WERI-Rb-1 (cell line): Measurements from ENCODE around the gene LGSN.
A peak's percentile ranks its signal among the peaks of the same experiment; 100 is the strongest.
"Not testable (repeated sequence)": the region's sequence is repeated elsewhere in the genome, so short reads cannot be mapped to it uniquely, and the experiment has no call there.

ENCODE experiments used
- DNase-seq: peaks from one replicate; pipeline ENCODE4 v3.0.0-alpha.2; 2020
- H3K27ac ChIP-seq: fragments of 250-450 bp; sonication (Bioruptor Pico); 2 replicates; pipeline ENCODE4 v1.5.1; 2020; ENCODE audit warnings: mild to moderate bottlenecking, moderate library complexity
- H3K27me3 ChIP-seq: fragments of 250-450 bp; sonication (Bioruptor Pico); 2 replicates; pipeline ENCODE4 v1.5.1; 2021; ENCODE audit warnings: mild to moderate bottlenecking, low read depth, moderate library complexity; ENCODE audit not compliant: insufficient read depth, severe bottlenecking
- H3K36me3 ChIP-seq: fragments of 250-450 bp; sonication (Bioruptor Pico); 2 replicates; pipeline ENCODE4 v1.5.1; 2020; ENCODE audit warnings: mild to moderate bottlenecking, moderate library complexity
- H3K4me3 ChIP-seq: 2 replicates; pipeline ENCODE4 v1.5.1; 2011; ENCODE audit warnings: low read depth, mild to moderate bottlenecking, control low read depth, low read length
- H3K9me3 ChIP-seq: fragments of 250-450 bp; sonication (Bioruptor Pico); 2 replicates; pipeline ENCODE4 v1.5.1; 2021; ENCODE audit warnings: mild to moderate bottlenecking, moderate library complexity; ENCODE audit not compliant: severe bottlenecking
- TF ChIP-seq, protein P1 (sequence below): IDR thresholded peaks from 2 replicates; pipeline ENCODE4 v1.5.1; 2011; ENCODE audit warnings: low read depth, mild to moderate bottlenecking, control low read depth, inconsistent platforms, low read length

Gene LGSN

GRCh38 chr6:63249875-63250482 is 69.8 kb downstream of the LGSN start:
- DNase-seq, result no peak
- Histone ChIP-seq H3K27ac (no peak overlapping the region), H3K36me3 (no peaks in the 10 kb centered on the region)

DNA sequence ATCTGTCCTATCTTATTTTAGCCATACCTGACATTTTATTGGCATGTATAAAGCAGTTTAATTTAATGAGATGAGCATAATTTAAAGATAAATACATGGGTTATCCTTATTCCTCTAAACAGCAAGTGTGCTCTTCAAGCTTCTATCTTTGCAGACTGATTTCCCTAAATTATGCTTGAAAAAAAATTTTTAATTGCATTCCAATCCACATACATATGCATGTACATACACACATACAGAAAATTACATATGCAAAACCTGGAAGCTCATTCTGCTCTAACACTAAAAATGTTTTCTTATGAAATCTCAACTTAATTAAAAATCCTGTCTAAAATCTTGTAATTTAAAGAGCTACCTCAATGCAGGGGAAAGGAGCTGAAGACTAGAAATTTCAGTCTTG is 73.2 kb downstream of the LGSN start:
- H3K4me3 ChIP-seq, result no peak overlapping the region
- no peak for DNase-seq
- H3K27me3 ChIP-seq, result peaks cover 2% of the 10 kb centered on the region
- TF ChIP-seq, protein P1, sequence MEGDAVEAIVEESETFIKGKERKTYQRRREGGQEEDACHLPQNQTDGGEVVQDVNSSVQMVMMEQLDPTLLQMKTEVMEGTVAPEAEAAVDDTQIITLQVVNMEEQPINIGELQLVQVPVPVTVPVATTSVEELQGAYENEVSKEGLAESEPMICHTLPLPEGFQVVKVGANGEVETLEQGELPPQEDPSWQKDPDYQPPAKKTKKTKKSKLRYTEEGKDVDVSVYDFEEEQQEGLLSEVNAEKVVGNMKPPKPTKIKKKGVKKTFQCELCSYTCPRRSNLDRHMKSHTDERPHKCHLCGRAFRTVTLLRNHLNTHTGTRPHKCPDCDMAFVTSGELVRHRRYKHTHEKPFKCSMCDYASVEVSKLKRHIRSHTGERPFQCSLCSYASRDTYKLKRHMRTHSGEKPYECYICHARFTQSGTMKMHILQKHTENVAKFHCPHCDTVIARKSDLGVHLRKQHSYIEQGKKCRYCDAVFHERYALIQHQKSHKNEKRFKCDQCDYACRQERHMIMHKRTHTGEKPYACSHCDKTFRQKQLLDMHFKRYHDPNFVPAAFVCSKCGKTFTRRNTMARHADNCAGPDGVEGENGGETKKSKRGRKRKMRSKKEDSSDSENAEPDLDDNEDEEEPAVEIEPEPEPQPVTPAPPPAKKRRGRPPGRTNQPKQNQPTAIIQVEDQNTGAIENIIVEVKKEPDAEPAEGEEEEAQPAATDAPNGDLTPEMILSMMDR, result no peak
- H3K36me3 ChIP-seq, result no peaks in the 10 kb centered on the region
- no peaks in the 10 kb centered on the region for H3K9me3 ChIP-seq
- H3K27ac ChIP-seq, result no peak overlapping the region

More at GRCh38 chr6:63249875-63250482, 69.8 kb downstream of the LGSN start:
- TF ChIP-seq, protein P1, result no peak
- Histone ChIP-seq H3K9me3 (no peaks in the 10 kb centered on the region), H3K27me3 (no peaks in the 10 kb centered on the region), H3K4me3 (no peak overlapping the region)

GRCh38 chr6:63245909-63246308 is 73.9 kb downstream of the LGSN start:
- peak; percentile 43 for DNase-seq
- no peaks in the 10 kb centered on the region for H3K36me3 ChIP-seq
- no peak overlapping the region for H3K27ac ChIP-seq
- H3K9me3 ChIP-seq, result no peaks in the 10 kb centered on the region
- H3K27me3 ChIP-seq, result peaks cover 5% of the 10 kb centered on the region
- TF ChIP-seq, protein P1, result peak; percentile 38; the same call in 1 of the 2 replicates
- H3K4me3 ChIP-seq, result no peak overlapping the region

DNA sequence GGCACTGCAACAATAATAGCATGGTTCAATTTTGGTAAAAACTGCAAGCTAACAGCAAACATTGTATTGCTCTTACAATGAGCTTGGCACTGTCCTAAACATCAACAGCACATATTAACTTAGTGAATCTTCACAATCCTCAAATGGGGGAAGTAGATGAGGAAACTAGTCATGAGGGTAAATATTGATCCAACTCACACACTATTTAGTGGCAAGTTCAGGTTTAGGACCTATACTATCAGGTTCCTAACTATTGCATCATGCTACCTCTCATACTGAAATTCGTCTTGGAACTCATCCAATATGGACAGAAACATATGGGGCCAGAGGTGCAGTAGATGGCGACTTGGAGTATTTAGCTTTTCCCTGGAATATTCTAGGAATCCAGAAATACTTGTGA is 74.4 kb downstream of the LGSN start:
- TF ChIP-seq, protein P1, result no peak
- Histone ChIP-seq H3K27ac (no peak overlapping the region), H3K4me3 (no peak overlapping the region), H3K9me3 (no peaks in the 10 kb centered on the region), H3K36me3 (no peaks in the 10 kb centered on the region), H3K27me3 (peaks cover 6% of the 10 kb centered on the region)
- no peak for DNase-seq

DNA sequence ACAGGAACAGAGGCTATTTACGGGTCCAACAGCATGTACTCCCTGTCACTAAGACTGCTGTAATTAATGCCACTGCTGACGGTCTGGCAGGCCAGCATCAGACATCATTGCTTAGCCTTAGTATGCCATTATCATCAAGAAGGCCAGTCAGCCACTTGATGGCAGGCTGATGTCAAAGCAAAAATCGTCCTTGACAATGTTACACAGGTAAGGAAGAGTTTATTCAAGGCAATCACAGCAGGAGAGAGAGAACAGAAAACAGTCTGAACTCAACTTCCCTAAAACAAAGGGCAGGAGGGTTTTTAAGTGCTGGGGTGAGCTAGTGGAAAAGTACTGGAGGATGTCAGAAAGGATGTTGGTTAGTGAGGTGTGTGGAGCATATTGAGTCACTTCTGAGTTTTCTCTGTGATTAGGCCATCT is 83.4 kb downstream of the LGSN start:
- Histone ChIP-seq H3K27ac (no peak overlapping the region), H3K4me3 (no peak overlapping the region), H3K27me3 (peaks cover 11% of the 10 kb centered on the region), H3K36me3 (no peaks in the 10 kb centered on the region), H3K9me3 (no peaks in the 10 kb centered on the region)
- no peak for DNase-seq
- TF ChIP-seq, protein P1, result no peak

DNA sequence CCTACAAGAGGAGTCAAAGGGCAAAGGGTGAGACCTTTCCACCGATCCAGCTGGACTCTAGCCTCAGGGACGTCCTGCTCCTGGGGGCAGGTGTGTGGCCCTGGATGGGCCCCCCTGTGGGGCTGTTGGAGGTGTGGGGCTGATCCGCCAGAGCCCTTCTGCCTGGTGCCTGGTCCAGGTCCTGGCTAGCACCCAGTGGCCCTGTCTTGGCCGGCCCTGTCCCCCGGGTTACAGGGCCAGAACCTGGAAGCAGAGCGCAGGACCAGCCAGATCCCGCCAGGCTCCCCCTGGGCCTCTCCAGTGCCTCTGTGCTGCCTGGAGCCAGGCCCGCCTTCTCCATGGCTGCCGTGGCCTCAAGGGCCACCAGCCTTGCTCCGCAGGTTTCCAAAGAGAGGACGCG is 89.3 kb downstream of the LGSN start:
- not testable (repeated sequence) for H3K4me3 ChIP-seq, H3K27me3 ChIP-seq, H3K9me3 ChIP-seq, DNase-seq, H3K27ac ChIP-seq, H3K36me3 ChIP-seq

- H3K9me3 ChIP-seq, H3K27ac ChIP-seq, H3K27me3 ChIP-seq, H3K4me3 ChIP-seq, H3K36me3 ChIP-seq, DNase-seq: not testable (repeated sequence)
Observed at GRCh38 chr6:63230027-63230426, 89.8 kb downstream of the LGSN start.

DNA sequence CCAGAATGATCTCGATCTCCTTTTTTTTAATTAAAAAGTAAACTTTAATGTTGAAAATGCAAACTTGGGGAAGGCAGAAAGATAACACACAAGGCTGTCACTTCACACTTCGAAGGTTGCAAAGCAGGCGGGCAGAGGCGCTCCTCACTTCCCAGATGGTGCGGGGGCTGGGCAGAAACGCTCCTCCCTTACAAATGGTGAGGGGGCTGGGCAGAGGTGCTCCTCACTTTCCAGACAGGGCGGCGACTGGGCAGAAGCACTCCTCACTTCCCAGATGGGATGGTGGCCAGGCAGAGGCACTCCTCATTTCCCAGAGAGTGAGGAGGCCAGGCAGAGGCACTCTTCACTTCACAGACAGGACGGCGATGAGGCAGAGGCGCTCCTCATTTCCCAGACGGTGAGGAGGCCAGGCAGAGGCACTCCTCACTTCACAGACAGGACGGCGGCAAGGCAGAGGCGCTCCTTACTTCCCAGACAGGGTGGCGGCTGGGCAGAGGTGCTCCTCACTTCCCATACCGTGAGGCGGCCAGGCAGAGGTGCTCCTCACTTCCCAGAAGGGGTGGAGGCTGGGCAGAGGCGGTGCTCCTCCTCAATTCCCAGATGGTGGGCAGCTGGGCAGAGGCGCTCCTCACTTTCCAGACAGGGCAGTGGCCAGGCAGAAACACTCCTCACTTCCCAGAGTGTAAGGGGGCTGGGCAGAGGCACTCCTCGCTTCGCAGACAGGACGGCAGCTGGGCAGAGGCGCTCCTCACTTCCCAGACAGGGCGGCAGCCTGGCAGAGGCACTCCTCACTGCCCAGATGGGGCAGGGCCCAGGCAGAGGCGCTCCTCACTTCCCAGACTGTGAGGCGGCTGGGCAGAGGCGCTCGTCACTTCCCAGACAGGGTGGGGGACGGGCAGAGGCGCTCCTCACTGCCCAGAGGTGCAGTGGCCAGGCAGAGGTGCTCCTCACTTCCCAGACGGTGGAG is 91.6 kb downstream of the LGSN start:
- not testable (repeated sequence) for H3K9me3 ChIP-seq, H3K4me3 ChIP-seq, DNase-seq, H3K27me3 ChIP-seq, H3K27ac ChIP-seq, H3K36me3 ChIP-seq

DNA sequence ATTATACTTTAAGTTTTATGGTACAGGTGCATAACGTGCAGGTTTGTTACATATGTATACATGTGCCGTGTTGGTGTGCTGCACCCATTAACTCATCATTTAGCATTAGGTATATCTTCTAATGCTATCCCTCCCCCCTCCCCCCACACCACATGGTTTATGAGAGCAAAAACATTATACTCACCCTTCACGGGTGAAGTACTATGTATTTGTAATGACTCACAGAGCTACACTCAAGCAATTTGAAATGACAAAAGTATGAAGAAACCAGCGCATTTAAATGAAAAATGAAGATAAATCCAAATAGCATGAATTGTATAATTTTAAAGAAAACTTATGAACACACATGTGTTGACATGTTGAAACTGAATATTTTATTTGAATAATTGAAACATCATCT is 93.8 kb downstream of the LGSN start:
- not testable (repeated sequence) for H3K4me3 ChIP-seq, H3K27ac ChIP-seq, DNase-seq, H3K9me3 ChIP-seq, H3K36me3 ChIP-seq, H3K27me3 ChIP-seq
